Bronchial epithelial cell (primary cell): ENCODE results near the gene AFMID. TPM values are rescaled to one million over a fixed set of nuclear protein-coding genes. Genes with fewer than 3 reads are reported as not detected.

Experiments used
- DNase-seq: peaks from one replicate; pipeline ENCODE4 v3.0.0-alpha.2; 2010; ENCODE audit warnings: low read depth
- FAIRE-seq: peaks from 2 replicates; lab custom pipeline; 2011; peaks lifted over from hg19 to GRCh38; lab: Jason Lieb, UNC
- H3K27me3 ChIP-seq: 2 replicates; pipeline ENCODE4 v1.5.1; 2011; ENCODE audit warnings: low read length; ENCODE audit not compliant: control insufficient read depth, insufficient read depth
- H3K36me3 ChIP-seq: 2 replicates; pipeline ENCODE4 v1.5.1; 2011; ENCODE audit warnings: low read length; ENCODE audit not compliant: control insufficient read depth, insufficient read depth
- H3K4me3 ChIP-seq: 2 replicates; pipeline ENCODE4 v1.5.1; 2011; ENCODE audit warnings: mild to moderate bottlenecking, low read depth, low read length, control low read depth
- CTCF ChIP-seq: IDR thresholded peaks from 2 replicates; pipeline ENCODE4 v1.5.1; 2011; ENCODE audit warnings: mild to moderate bottlenecking, moderate library complexity, low read length, control low read depth, inconsistent platforms; ENCODE audit not compliant: insufficient read depth, severe bottlenecking
- total RNA-seq: library from RNA; depleted of rRNA; stranded (reverse); fragments of >200 nt; gene quantifications from 2 replicates; pipeline ENCODE4 v1.2.1, GENCODE V29; 2014

AFMID gene
- total RNA-seq, 1 donor from 2014 or later: 32.1 TPM

GRCh38 chr17:78223765-78224164, 36.6 kb downstream of the AFMID start:
- Histone ChIP-seq H3K36me3 (peaks cover 6% of the 10 kb centered on the region), H3K27me3 (no peaks in the 10 kb centered on the region), H3K4me3 (no peak overlapping the region)
- TF ChIP-seq CTCF: no peak
- DNase-seq (no peak), FAIRE-seq (no peak)

- TF ChIP-seq CTCF: no peak
- no peak for DNase-seq
- FAIRE-seq: no peak
- Histone ChIP-seq H3K36me3 (peaks cover 6% of the 10 kb centered on the region), H3K4me3 (no peak overlapping the region), H3K27me3 (no peaks in the 10 kb centered on the region)
Measured at GRCh38 chr17:78224231-78225087, 37.3 kb downstream of the AFMID start.

GRCh38 chr17:78225088-78225865, 38.1 kb downstream of the AFMID start:
- H3K4me3 ChIP-seq: no peak overlapping the region
- H3K36me3 ChIP-seq: peaks cover 6% of the 10 kb centered on the region
- FAIRE-seq (no peak), DNase-seq (no peak)
- peaks cover 2% of the 10 kb centered on the region for H3K27me3 ChIP-seq
- TF ChIP-seq CTCF: no peak

GRCh38 chr17:78226055-78226758, 39.0 kb downstream of the AFMID start:
- Histone ChIP-seq H3K27me3 (peaks cover 9% of the 10 kb centered on the region), H3K36me3 (peaks cover 6% of the 10 kb centered on the region), H3K4me3 (no peak overlapping the region)
- DNase-seq (no peak), FAIRE-seq (no peak)
- no peak for TF ChIP-seq CTCF

- H3K36me3 ChIP-seq: peaks cover 6% of the 10 kb centered on the region
- FAIRE-seq: no peak
Measured at GRCh38 chr17:78226759-78227454, 39.7 kb downstream of the AFMID start.

More at GRCh38 chr17:78226759-78227454, 39.7 kb downstream of the AFMID start:
- H3K27me3 ChIP-seq: peaks cover 11% of the 10 kb centered on the region
- no peak for TF ChIP-seq CTCF
- DNase-seq: peak; percentile 54
- no peak overlapping the region for H3K4me3 ChIP-seq
